ENCODE results near the gene MAST2.

- TF ChIP-seq CTCF (IDR thresholded peaks at IDR 0.05) (no peak), POLR2A (IDR thresholded peaks at IDR 0.05) (no peak)
Measured at GRCh38 chr1:45863218-45863617, 59.8 kb downstream of the MAST2 start.

Measured in breast epithelium (tissue), 3 donors.